BJ (cell line): Measurements from ENCODE around the gene XKR7. TPM values are rescaled to one million over a fixed set of nuclear protein-coding genes. Genes with fewer than 3 reads are reported as not detected.
"Not testable (repeated sequence)": the region's sequence is repeated elsewhere in the genome, so short reads cannot be mapped to it uniquely, and the experiment has no call there.

Source experiments
- CTCF ChIA-PET: fragments of 350-600 bp; formaldehyde crosslinking; extraction: SDS; loops from one replicate; lab custom pipeline; 2021; ENCODE audit warnings: antibody characterized with exemption, inconsistent platforms; lab: Yijun Ruan, JAX
- POLR2A ChIA-PET: fragments of 300-600 bp; sonication (Branson Sonifier 250); formaldehyde crosslinking; extraction: SDS; loops from one replicate; lab custom pipeline; 2021; ENCODE audit warnings: antibody characterized with exemption; lab: Charles Lee
- DNase-seq: peaks from one replicate; pipeline ENCODE4 v3.0.0-alpha.2; 2011; ENCODE audit warnings: low read depth
- H3K27me3 ChIP-seq: 2 replicates; pipeline ENCODE4 v1.6.0; 2011; ENCODE audit warnings: low read length; ENCODE audit not compliant: control insufficient read depth, insufficient read depth
- H3K36me3 ChIP-seq: 2 replicates; pipeline ENCODE4 v1.5.1; 2011; ENCODE audit warnings: low read length; ENCODE audit not compliant: control insufficient read depth, insufficient read depth
- H3K4me3 ChIP-seq: 2 replicates; pipeline ENCODE4 v1.5.1; 2011; ENCODE audit warnings: low read depth, mild to moderate bottlenecking, control low read depth, low read length
- polyA plus RNA-seq: library from polyadenylated mRNA; depleted of rRNA; stranded (reverse); fragments of >200 nt; gene quantifications from 2 replicates; pipeline ENCODE4 v1.2.3, GENCODE V29; 2011
- TF ChIP-seq, protein P1 (sequence below): IDR thresholded peaks from 2 replicates; pipeline ENCODE4 v1.5.1; 2011; ENCODE audit warnings: low read depth, mild to moderate bottlenecking, control low read depth, inconsistent platforms, low read length, moderate library complexity; ENCODE audit not compliant: insufficient read depth

The XKR7 gene
- polyA plus RNA-seq, 1 experiment, result 0.01 TPM

DNA sequence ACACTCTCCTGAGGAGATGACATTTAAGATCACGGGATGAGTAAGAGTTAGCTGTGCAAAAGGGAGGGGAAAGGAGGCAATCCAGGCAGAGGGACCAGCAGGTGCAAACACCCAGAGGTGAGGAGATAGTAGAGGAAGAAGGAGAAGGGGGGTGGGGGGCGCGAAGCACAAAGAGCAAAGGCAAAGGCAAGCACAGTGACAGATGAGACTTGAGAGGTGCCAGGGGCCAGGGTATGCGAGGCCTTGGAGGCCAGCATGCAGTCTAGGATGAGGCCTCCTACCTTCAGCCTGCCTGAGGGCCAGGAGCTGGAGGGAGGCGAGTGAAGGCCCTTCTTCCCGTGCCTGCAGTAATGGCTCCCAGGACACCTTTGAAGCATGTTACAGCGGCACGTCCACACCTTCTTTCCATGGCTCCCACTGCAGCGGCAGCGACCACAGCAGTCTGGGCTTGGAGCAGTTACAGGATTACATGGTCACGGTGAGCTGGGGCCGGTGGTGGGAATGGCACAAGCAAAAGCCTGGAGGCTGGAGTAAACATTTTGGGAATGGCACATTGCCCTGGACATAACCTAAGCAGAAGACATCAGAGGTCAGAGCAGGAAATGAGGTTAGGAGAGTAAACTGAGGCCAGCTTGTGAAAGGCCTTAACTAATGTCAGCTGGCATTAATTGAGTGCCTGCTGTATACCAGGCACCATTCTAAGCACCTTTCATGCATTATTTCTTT is 60.9 kb downstream of the XKR7 start:
- TF ChIP-seq, protein P1, sequence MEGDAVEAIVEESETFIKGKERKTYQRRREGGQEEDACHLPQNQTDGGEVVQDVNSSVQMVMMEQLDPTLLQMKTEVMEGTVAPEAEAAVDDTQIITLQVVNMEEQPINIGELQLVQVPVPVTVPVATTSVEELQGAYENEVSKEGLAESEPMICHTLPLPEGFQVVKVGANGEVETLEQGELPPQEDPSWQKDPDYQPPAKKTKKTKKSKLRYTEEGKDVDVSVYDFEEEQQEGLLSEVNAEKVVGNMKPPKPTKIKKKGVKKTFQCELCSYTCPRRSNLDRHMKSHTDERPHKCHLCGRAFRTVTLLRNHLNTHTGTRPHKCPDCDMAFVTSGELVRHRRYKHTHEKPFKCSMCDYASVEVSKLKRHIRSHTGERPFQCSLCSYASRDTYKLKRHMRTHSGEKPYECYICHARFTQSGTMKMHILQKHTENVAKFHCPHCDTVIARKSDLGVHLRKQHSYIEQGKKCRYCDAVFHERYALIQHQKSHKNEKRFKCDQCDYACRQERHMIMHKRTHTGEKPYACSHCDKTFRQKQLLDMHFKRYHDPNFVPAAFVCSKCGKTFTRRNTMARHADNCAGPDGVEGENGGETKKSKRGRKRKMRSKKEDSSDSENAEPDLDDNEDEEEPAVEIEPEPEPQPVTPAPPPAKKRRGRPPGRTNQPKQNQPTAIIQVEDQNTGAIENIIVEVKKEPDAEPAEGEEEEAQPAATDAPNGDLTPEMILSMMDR, result no peak
- CTCF ChIA-PET, result interaction anchor here (0.6 to 9.9 kb wide), 10 partner anchors 13 to 210 kb away, joined by 3 to 167 read pairs (median 12); partner anchors contain the start of gene MYLK2
- POLR2A ChIA-PET, result no interaction called here
- H3K36me3 ChIP-seq, result no peaks in the 10 kb centered on the region
- H3K4me3 ChIP-seq, result no peak overlapping the region
- DNase-seq, result no peak
- peaks cover 29% of the 10 kb centered on the region for H3K27me3 ChIP-seq

DNA sequence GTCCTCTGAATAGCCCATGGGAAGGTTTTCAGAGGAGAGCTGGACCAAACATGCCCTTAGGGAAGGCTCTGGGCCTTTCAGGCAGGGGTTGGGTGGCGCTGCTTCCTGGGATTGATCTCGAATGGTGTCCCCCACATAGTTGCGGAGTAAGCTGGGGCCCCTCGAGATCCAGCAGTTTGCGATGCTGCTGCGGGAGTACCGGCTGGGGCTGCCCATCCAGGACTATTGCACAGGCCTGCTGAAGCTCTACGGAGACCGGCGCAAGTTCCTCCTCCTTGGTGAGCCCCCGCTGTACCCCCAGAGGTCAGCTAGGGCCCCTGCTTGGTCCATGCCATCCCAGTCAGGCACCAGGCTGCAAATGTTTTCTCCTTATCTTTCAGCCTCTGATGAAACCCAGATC is 61.6 kb downstream of the XKR7 start:
- POLR2A ChIA-PET, result no interaction called here

DNA sequence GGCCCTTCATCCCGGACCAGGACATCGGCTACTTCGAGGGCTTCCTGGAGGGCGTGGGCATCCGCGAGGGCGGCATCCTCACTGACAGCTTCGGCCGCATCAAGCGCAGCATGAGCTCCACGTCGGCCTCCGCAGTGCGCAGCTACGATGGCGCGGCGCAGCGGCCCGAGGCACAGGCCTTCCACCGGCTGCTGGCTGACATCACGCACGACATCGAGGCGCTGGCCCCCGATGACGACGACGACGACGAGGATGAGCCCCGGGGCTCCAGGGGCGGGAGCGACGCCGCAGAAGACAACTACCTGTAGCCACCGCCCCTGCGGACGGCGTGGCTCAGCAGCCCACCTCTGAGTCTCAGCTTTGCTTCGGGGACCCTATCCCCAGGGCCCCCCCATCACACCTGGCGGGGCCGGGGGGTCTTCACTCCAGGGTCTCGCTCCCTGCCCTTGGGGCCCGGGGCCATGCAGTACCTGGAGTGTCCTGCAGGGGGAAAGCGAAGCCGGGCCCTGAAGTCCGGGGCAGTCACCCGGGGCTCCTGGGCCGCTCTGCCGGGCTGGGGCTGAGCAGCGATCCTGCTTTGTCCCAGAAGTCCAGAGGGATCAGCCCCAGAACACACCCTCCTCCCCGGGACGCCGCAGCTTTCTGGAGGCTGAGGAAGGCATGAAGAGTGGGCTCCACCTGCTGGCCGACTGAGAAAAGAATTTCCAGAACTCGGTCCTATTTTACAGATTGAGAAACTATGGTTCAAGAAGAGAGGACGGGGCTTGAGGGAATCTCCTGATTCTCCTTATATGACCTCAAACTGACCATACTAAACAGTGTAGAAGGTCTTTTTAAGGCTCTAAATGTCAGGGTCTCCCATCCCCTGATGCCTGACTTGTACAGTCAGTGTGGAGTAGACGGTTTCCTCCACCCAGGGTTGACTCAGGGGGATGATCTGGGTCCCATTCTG is 63.3 kb downstream of the XKR7 start:
- TF ChIP-seq, protein P1, result peak; percentile 87
- no peaks in the 10 kb centered on the region for H3K36me3 ChIP-seq
- DNase-seq, result peak; percentile 38
- H3K4me3 ChIP-seq, result peak overlapping the region; percentile 19
- CTCF ChIA-PET, result interaction anchor here (0.6 to 9.9 kb wide), 55 partner anchors 10 to 419 kb away, joined by 3 to 167 read pairs (median 5); partner anchors contain the start of genes FOXS1, MYLK2, PDRG1 and TM9SF4
- H3K27me3 ChIP-seq, result peaks cover 37% of the 10 kb centered on the region
- POLR2A ChIA-PET, result no interaction called here

More for the DNA sequence above, 61.6 kb downstream of the XKR7 start:
- Histone ChIP-seq H3K36me3 (no peaks in the 10 kb centered on the region), H3K4me3 (no peak overlapping the region), H3K27me3 (peaks cover 33% of the 10 kb centered on the region)
- no peak for DNase-seq
- TF ChIP-seq, protein P1, result no peak
- CTCF ChIA-PET, result interaction anchor here (0.6 to 9.9 kb wide), 14 partner anchors 8 to 211 kb away, joined by 3 to 167 read pairs (median 18); partner anchors contain the start of genes FOXS1 and MYLK2

DNA sequence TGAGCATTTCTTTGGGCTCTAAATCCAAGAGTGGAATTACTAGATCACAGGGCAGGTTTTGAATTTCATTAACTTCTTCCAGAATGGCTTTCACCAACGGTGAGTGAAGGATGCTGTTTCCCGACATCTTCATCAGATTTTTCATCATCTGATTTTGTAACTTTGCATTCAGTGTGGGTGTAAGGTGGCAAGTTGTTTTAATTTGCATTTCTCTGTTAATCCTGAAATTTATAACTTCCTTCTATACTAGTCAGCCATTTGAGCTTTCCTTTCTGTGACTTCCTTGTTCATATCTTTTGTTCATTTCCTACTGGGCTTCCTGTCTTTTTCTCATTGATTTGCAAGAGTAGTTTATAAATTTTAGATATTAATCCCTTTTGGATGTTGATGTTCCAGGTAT is 65.4 kb downstream of the XKR7 start:
- H3K4me3 ChIP-seq, result no peak overlapping the region
- POLR2A ChIA-PET, result no interaction called here
- peaks cover 34% of the 10 kb centered on the region for H3K27me3 ChIP-seq
- no peaks in the 10 kb centered on the region for H3K36me3 ChIP-seq
- no peak for DNase-seq
- CTCF ChIA-PET, result interaction anchor here (1.4 to 9.9 kb wide), 5 partner anchors 9 to 209 kb away, joined by 3 to 167 read pairs (median 83); no protein-coding TSS in a partner anchor
- TF ChIP-seq, protein P1, result no peak

- H3K27me3 ChIP-seq, result peaks cover 32% of the 10 kb centered on the region
- CTCF ChIA-PET, result interaction anchor here (0.6 to 9.9 kb wide), 6 partner anchors 20 to 296 kb away, joined by 3 to 167 read pairs (median 46); no protein-coding TSS in a partner anchor
- POLR2A ChIA-PET, H3K36me3 ChIP-seq, DNase-seq, H3K4me3 ChIP-seq: not testable (repeated sequence)
Observed at GRCh38 chr20:32033721-32034120, 65.8 kb downstream of the XKR7 start.
